NCI-H82 (cell line): ENCODE measurements around the gene SUGCT.

Source experiments
- DNase-seq: peaks from one replicate; lab custom pipeline; 2025; lab: John Stamatoyannopoulos, UW

Gene SUGCT

DNA sequence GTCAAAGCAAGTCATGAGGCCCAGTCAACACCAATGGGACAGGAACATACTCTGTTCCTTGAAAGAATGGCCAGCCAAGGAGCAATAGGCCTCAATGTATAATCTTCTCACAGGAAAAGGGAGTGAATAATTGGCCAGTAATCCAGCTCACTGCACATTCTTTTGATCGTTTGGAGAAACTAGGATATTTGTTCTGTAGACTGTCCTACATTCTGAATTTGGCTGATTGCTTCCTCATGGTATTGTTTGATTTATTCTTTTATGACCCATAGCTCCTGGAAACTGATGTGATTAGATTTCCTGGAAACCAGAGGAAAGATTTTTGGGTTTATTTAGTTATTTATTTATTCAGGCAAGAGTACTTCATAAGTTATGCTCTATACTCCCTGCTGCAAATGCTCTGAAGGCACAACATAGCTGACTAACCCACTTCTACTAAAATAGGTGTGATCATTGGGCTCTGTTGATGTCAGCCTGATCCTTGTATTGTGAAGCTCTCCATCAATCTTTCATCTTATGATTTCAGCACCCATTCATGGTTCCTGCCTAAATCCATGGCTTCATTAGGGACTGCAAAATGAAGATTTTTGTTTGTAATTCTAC is 745.2 kb downstream of the SUGCT start:
- no peak for DNase-seq

DNA sequence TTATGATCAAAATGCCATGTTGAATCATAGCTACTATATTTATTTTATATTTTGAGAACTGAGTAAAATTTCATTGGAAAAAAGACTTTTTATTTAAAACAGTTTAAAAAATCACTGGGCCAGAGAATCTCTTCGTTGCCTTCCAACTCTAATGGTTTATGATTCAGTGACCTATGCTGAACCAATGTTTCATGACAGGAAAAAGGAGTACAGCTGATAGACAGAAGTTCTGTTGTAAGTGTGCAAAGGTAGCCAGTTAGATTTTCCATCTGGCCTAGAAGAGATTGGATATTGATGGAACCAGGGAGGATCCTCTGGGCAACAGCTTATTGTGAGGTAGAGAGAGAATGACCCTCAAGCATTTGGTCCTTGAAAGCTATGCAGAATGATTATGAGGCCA is 745.8 kb downstream of the SUGCT start:
- DNase-seq: no peak

DNA sequence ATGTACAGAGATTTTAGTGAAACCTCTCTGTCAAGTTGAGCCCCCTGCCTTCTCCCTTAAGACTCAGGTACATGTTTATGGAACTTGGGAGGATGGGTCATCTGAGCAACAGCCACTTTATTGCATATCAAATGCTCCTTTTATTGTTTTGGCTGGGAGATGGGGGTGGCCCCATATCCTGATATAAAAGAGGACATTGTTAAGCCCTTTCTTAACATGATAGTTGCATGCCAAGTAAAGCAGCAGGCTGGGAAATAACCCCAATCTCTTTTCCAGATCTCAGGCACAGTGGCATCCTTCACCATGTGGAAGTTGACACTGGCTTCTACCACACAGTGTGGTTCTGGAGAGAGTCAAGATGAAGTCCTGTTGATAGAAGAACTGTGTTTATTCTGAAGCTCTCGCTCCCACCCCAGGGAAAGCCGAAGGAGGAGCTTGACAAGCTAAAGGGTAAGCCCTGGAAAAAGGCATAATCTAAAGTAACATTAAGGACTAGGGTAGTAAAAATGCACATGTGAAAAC is 746.7 kb downstream of the SUGCT start:
- no peak for DNase-seq

DNA sequence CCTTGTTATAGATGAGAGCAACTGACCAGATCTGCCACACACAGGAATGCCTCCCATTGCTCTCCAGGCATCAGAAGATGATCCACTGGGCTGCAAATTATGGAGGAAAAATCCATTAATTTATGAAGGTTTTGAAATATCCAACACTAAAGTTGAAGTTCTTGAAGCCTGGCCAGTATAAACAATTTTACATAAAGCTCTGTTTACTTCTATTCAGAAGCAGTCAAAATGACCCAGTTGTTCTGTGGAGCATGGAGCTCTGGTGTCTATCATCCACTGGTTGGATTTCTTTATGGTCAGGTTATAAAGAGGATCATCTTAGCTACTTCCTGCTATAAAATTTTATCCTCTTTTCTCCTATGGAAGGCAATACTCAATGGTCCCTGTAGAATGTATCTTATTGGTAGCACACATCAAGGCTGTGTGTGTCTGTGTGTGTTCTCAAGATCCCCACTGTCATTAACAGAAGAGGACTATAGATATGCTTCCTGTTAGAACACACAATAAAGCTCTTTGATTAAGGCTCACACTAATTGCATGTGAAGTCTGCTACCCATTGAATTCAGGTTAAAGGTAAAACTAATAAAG is 747.4 kb downstream of the SUGCT start:
- DNase-seq: no peak

DNA sequence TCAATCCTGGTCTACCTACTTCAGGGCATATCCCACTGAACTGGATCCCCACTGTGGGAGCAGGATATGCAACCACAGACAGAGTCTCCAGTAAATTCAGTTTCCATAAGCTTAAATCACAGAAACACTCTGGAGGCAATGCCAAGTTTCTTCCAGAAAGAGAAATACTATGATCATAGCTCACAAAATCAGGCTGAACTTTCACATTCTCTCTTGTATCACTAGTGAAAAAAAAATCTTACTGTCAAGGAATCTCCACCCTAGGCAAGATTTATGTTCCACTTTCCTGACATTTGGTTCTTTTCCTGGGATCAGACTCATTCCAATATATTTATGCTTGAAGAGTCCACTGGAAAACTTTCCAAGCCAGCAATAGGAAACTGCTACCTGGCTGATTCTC is 749.0 kb downstream of the SUGCT start:
- no peak for DNase-seq

DNA sequence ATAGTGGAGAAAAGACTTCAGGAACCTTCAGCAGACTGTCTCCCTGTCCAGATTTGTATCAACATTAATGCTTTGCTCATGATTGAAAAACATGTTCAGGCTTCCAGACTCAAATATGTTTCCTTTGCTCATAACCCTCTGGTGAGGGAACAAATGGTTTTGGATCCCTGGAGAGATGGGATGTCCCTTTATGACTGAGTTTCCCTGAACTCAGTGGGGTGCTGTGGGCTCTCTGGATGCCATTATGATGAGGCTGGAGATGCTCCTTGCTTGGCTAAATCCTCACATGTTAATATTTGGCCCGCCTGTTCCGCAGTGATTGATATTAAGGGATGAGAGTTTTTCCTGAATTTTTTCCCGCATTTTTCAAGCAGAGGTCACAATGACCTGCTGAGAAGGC is 749.4 kb downstream of the SUGCT start:
- DNase-seq: no peak

DNA sequence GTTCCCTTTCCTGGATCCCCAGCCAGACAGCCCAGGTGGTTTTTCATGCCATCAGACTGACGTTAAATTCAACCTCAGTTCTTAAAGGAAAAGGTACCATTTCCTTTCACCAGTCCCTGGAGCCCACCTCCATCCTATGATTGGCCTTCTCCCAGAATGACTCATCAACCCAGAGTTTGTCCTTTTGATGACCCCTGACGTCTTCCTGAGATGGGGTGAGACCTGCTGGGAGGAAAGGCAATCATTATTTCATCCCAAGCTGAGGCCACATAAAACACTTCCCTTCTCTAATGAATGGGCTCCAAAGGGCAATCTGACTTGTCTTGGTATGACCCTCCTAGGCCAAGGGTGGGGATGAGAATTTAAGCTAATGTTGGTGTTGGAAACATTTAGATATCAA is 750.7 kb downstream of the SUGCT start:
- DNase-seq: no peak

DNA sequence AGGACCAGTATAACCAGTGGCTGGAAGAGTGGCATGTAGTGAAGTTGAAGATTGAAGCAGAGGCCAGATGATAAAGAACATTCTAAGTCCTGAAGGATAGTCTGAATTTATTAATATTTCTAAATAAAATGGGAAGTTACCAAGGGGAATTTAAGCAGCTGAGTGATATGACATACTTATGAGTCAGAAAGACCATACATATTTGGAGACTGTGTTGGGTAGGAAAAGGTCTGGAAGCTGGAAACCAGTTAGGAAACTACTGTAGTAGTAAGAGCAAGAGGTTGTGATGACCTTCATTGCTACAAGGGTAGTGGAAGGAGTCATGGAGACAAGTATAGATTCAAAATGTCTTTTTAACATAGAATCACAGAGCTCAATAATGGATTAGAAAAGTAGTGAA is 752.3 kb downstream of the SUGCT start:
- DNase-seq: no peak

DNA sequence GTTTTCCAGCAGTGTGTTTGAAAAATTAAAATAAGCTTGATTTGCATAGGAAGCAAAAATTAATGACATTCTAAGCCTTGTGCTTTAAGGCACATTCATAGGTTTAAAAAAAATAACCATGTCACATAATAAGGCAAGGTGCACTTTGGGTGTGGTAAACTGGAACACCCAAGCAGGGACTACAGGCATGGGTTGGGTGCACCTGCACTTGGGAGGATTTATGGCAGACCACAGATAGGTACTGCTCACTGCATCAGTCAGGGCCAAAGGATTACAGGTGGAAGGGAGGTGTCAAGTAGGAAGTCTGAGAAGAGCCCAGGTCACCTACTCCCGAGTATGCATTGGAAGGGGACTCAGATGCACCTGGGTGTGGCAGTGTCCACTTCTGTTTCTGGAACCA is 753.7 kb downstream of the SUGCT start:
- DNase-seq: no peak

DNA sequence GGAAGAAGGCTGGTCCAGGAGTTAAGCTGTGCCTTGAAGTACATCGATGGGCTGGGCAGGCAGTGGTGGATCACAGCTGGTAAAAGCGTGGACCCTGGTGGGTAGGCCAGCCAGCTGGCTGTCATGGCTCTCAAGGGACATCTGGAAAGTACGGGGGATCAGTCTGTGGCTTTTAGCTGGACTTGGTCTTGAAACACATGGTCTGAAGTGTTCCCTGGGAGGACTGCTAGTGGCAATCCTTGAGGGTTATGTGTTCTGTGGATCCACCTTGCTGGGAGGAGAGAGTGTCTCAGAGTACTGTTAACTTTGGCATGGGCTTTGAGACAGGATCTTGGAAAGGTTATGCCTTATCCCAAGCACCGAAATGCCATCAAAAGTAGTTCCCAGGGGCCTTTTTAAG is 754.3 kb downstream of the SUGCT start:
- no peak for DNase-seq

DNA sequence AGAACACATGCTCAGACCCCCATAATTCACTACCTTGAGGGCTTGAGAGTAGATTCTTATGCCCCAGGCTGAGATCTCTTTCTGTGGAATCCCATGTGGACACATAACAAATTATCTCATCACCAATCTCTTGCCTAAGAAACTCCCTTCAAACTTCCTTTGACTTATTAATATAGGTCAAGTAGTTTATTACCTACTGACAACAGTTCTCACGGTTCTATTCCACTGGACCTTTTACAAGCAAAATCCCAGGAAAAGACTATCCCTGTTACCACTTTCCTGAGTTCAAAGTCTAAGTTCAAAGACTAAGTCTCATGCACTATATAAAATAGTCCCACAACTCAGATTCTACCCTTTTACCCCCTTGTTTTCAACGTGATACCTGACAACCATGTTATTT is 754.7 kb downstream of the SUGCT start:
- DNase-seq: no peak

DNA sequence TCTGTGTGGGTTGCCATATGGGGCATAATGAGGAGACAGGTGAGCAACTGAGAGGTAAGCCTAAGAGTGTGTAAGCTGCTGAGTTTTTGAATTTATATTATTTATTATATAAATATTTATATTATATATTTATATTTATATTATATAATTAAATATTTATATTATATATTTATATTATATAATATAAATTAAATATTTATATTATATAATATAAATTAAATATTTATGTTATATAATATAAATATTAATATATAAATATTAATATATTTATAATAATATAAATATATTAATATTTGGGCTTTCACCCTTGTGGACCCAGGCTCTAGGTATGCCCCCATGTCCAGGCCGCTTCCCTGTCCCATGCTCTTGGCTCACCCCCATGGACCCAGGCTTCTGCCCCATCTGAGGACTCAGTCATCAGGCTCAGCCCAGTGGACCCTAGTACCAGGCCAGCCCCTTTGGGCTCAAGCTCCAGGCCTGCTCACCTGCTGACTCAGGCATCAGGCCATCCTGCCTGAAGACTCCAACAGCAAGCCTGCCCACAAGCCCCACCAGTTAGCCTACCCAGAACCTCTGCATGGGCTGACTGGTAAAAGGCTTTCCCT is 755.4 kb downstream of the SUGCT start:
- no peak for DNase-seq

DNA sequence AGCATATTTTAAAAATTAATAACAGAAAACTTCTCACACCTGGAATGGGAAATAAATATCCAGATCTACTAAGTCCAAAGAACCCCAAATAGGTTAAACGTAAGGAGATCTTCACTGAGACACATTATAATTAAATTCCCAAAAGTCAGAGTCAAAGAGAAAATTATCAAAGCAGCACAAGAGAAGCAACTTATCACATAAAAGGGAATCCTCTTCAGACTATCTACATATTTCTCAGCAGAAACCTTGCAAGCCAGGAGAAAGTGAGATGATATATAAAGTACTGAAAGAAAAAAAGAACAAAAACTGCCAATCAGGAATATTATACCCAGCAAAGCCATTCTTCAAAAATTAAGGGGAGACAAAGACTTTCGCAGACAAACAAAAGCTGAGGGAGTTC is 756.4 kb downstream of the SUGCT start:
- DNase-seq: no peak

DNA sequence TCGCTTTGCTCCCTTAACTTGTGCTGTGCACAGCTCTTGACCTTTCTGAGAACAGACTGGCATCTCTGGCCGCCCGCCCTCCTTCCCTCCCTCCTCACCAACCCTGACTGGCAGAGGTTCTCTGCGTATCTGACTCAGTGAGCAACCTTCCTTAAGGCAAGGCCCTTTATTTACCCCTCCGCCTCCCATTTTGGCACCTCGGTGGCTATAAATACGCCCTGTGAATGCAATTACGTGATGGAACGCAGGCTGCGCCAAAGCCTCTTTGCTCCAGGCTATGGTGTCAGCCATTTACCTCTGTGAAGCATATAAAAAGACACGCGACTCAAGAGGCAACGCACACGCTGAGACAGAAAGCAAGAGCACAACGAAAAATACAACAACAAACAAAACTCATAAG is 764.3 kb downstream of the SUGCT start:
- DNase-seq: no peak

DNA sequence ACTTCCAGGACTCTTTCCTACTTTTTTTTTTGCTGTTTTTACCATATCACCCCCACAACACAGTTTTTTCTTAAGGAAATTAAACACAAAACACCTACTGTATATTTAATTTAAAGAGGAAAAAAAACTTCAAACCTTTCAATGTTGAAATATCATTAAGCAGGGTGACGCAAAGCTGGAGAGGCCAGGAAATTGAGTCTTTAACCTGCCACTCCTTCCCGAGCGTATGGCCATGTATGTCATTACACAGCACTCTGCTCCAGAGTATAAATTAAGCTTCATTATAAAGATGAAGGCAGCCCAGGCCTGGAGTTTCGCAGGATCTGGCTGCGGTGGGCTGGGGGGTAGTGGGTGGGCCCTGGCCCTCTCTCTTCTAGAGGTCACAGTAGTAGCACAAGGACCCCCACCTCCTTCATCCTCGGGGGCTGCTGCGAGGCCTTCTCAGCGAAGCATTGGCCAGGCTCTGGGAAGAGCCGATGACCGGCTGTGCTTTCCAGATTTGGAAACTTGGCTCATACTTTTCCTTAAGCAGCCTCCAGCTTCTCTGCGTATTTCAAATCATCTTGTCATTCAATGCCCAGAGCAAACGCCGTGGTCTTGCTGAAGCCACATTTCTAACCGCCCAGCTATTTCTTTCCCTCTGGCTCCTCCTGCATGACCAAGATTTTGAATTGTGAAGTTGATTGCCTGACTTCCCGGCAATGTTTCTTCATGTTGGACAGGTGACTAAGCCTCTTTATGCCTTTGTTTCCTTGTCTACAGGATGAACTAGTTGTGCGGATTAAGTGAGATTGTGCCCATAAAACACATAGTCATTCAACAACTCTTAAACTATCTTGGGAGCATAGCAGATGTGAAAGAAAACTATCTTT is 765.1 kb downstream of the SUGCT start:
- no peak for DNase-seq

DNA sequence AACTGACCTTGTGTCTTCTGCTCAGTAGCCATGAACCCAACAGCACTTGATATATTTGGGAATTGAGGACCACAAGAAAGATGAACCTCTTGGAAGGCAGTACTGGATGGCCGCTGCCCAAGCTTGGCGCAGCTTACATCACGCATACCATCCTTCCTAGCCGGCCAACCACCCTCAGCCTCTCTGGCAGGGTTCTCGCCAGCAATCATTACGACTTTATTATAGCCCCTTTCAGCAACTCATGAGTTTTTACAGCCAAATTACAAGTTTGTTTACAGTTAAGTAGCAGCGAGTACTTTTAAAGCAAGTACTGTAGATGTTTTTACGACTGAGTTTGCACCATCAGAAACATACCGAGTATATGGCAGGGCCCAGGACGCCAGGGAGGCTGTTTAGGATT is 769.1 kb downstream of the SUGCT start:
- DNase-seq: no peak

DNA sequence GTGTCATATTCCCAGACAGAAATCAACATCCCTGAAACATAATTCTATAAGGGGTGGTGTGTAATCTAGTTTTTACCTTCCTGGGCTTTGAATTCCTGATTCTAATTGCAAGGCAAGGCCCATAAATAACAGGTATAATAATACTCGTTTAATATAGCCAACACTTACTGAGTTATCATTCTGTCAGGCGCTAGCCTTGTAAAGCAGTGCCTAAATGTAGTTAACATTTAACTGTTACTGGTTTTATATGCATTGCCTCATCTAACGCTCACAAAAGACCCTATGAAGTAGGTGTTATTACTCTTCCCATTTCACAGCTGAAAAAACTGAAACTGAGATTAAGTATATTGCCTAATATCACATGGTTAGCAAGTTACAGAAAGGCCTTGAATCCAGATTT is 772.5 kb downstream of the SUGCT start:
- DNase-seq: no peak

DNA sequence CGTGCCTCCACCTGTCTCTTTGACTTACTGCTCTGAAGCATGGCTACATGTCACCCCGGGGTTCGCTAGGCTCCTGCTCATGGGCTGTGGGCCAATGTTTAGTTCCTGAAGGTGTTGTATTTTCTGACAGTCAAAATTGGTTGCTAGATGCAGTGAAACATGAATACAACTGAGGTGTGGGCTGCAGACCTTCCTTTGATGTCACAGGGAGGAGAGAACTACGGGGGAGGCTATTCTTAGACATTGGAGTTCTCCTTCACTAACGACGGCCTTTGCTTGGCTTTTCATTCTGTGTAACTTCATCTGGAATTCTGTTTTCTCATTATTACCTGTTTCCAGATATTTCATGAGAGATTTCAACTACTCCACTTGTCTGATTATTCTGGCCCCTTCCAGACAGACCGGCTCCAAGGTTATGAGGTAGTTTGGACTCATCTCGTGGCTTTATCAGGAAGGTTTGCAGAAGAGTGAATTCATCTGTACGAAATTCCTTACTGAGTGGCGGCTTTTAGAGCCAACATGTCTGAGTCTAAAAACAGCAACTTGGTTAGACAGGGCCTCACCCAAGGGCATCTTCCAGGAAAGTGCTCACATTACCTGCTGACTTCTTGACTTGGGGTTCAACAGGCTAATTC is 774.7 kb downstream of the SUGCT start:
- DNase-seq: no peak
